Panc1 (cell line): ENCODE measurements around the gene ATXN7L1. TPM values are rescaled to one million over a fixed set of nuclear protein-coding genes. Genes with fewer than 3 reads are reported as not detected.

Experiments
- ATAC-seq: fragments of 200-7000 bp; cut with Tn5 transposase; 2 replicates; pipeline ENCODE4 v1.9.1; 2020; ENCODE audit warnings: mild to moderate bottlenecking, moderate library complexity
- BruUV-seq: library from RNA; stranded (reverse); fragments of 400-500 nt; replicated peaks from 2 replicates; lab custom pipeline; 2021; lab: Mats Ljungman, UMichigan
- CTCF ChIA-PET: fragments of 300-600 bp; sonication (Branson Sonifier 250); formaldehyde crosslinking; loops from one replicate; lab custom pipeline; 2022; ENCODE audit warnings: antibody characterized with exemption; lab: Charles Lee
- POLR2A ChIA-PET: fragments of 300-600 bp; sonication (Branson Sonifier 250); formaldehyde crosslinking; loops from one replicate; lab custom pipeline; 2022; ENCODE audit warnings: antibody characterized with exemption; lab: Charles Lee
- DNase-seq: peaks from one replicate; pipeline ENCODE4 v3.0.0-alpha.2; 2010; ENCODE audit warnings: low read depth, low spot score
- H3K27ac ChIP-seq: 2 replicates; pipeline ENCODE4 v1.5.1; 2011; ENCODE audit warnings: mild to moderate bottlenecking, low read length, inconsistent platforms
- H3K27me3 ChIP-seq: fragments of 200-500 bp; sonication (Bioruptor generic); 2 replicates; pipeline ENCODE4 v1.6.0; 2014; ENCODE audit warnings: low read length, inconsistent platforms; ENCODE audit not compliant: control insufficient read depth, insufficient read depth
- H3K36me3 ChIP-seq: fragments of 200-500 bp; sonication (Bioruptor generic); 2 replicates; pipeline ENCODE4 v1.5.1; 2014; ENCODE audit warnings: inconsistent platforms, mild to moderate bottlenecking, low read length, moderate library complexity; ENCODE audit not compliant: control insufficient read depth, insufficient read depth
- H3K4me1 ChIP-seq: 2 replicates; pipeline ENCODE4 v1.5.1; 2011; ENCODE audit warnings: inconsistent platforms, mild to moderate bottlenecking, low read length, moderate library complexity; ENCODE audit not compliant: control insufficient read depth, insufficient read depth
- H3K4me3 ChIP-seq, 2 experiments: 2 replicates each; pipeline ENCODE4 v1.5.1; 2011 to 2012; ENCODE audit warnings: low read depth in 2 of 2, low read length in 2 of 2, mild to moderate bottlenecking in 2 of 2, inconsistent platforms in 1 of 2, moderate library complexity in 1 of 2
- H3K9me3 ChIP-seq: fragments of 200-500 bp; sonication (Bioruptor generic); 2 replicates; pipeline ENCODE4 v1.5.1; 2014; ENCODE audit warnings: low read depth, mild to moderate bottlenecking, inconsistent platforms, low read length, moderate library complexity; ENCODE audit not compliant: control insufficient read depth, insufficient read depth
- POLR2AphosphoS5 ChIP-seq: IDR thresholded peaks from 2 replicates; pipeline ENCODE4 v1.6.1; 2012; ENCODE audit warnings: mild to moderate bottlenecking, low read depth, low read length, moderate library complexity
- SIN3A ChIP-seq: IDR thresholded peaks from 2 replicates; pipeline ENCODE4 v1.6.1; 2012; ENCODE audit warnings: low read depth, mild to moderate bottlenecking, low read length, moderate library complexity, borderline replicate concordance; ENCODE audit not compliant: insufficient read depth
- TCF7L2 ChIP-seq: IDR thresholded peaks from 2 replicates; pipeline ENCODE4 v1.6.1; 2011; ENCODE audit warnings: mild to moderate bottlenecking, low read depth, low read length, inconsistent platforms
- in situ Hi-C: cut with HindIII; loops from 2 replicates; pipeline ENCODE4 v1.10.0; 2016; ENCODE audit warnings: low sequenced_read_pairs, low pct_unique_long_range_greater_than_20kb
- intact Hi-C: fragments of 100-400 bp; cut with micrococcal nuclease; formaldehyde crosslinking; loops from one replicate; pipeline ENCODE4 v1.10.0; 2022; ENCODE audit not compliant: unreplicated experiment
- total RNA-seq: library from RNA; stranded (reverse); gene quantifications from one replicate; pipeline ENCODE4 v1.2.1, GENCODE V29; 2021; ENCODE audit not compliant: unreplicated experiment
- TF ChIP-seq, protein P1 (sequence below), 2 experiments: IDR thresholded peaks; 2 replicates each; pipeline ENCODE4 v1.6.1; 2011 to 2012; ENCODE audit warnings: low read depth in 2 of 2, control low read depth in 1 of 2, low read length in 1 of 2, mild to moderate bottlenecking in 1 of 2, moderate library complexity in 1 of 2; ENCODE audit not compliant: insufficient read depth in 1 of 2
- TF ChIP-seq, protein P2 (sequence below): fragments of 450-650 bp; IDR thresholded peaks from 2 replicates; pipeline ENCODE4 v1.5.1; 2017; ENCODE audit warnings: mild to moderate bottlenecking

ATXN7L1 gene
- total RNA-seq, 1 experiment from 2014 or later: 10.8 TPM

DNA sequence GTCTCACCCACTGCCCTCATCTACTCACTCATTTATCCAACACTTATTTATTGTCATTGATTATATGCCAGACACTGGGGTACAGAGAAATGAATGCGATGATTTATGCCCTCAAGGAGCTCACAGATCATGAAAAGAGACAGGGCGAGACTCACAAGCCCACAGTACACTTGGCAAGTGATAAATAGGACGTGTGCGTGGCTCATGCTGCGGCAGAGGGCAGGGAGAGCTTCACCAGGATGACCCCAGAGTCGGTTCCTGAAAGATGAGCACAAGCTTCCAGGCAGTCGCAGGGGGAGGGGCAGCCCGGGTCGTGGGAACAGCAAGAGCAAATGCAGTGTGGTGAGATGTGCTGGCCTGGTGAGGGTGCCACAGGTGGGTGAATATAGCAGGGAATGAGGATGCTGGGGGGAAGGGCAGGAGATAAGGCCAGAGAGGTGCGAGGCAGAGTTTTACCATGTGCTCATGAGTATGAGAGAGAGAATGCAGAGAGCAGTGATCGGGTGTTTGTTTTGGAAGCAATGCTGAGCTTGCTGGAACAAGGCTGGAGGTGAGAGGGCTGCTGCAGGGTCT is 70.9 kb downstream of the ATXN7L1 start:
- in situ Hi-C loops: no loop called here
- no peaks in the 10 kb centered on the region for H3K36me3 ChIP-seq
- H3K4me3 ChIP-seq: no peak overlapping the region
- POLR2A ChIA-PET: interaction anchor here (1.5 kb wide), 1 partner anchor 12 kb away, joined by 6 read pairs; no protein-coding TSS in a partner anchor
- H3K4me1 ChIP-seq: peaks cover 6% of the 10 kb centered on the region; the same call in 1 of the 2 replicates
- DNase-seq (no peak), ATAC-seq (no peak)
- CTCF ChIA-PET: no interaction called here
- no peaks in the 10 kb centered on the region for H3K27me3 ChIP-seq
- no peak overlapping the region for H3K27ac ChIP-seq
- H3K9me3 ChIP-seq: no peaks in the 10 kb centered on the region
- TF ChIP-seq, protein P1, sequence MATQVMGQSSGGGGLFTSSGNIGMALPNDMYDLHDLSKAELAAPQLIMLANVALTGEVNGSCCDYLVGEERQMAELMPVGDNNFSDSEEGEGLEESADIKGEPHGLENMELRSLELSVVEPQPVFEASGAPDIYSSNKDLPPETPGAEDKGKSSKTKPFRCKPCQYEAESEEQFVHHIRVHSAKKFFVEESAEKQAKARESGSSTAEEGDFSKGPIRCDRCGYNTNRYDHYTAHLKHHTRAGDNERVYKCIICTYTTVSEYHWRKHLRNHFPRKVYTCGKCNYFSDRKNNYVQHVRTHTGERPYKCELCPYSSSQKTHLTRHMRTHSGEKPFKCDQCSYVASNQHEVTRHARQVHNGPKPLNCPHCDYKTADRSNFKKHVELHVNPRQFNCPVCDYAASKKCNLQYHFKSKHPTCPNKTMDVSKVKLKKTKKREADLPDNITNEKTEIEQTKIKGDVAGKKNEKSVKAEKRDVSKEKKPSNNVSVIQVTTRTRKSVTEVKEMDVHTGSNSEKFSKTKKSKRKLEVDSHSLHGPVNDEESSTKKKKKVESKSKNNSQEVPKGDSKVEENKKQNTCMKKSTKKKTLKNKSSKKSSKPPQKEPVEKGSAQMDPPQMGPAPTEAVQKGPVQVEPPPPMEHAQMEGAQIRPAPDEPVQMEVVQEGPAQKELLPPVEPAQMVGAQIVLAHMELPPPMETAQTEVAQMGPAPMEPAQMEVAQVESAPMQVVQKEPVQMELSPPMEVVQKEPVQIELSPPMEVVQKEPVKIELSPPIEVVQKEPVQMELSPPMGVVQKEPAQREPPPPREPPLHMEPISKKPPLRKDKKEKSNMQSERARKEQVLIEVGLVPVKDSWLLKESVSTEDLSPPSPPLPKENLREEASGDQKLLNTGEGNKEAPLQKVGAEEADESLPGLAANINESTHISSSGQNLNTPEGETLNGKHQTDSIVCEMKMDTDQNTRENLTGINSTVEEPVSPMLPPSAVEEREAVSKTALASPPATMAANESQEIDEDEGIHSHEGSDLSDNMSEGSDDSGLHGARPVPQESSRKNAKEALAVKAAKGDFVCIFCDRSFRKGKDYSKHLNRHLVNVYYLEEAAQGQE (IDR thresholded peaks at IDR 0.05; ENCODE audit: insufficient read depth in 1 of 2, low read depth in 2 of 2, low read length in 1 of 2): no peak
- TF ChIP-seq SIN3A: no peak
- no peak for TF ChIP-seq TCF7L2
- TF ChIP-seq, protein P2, sequence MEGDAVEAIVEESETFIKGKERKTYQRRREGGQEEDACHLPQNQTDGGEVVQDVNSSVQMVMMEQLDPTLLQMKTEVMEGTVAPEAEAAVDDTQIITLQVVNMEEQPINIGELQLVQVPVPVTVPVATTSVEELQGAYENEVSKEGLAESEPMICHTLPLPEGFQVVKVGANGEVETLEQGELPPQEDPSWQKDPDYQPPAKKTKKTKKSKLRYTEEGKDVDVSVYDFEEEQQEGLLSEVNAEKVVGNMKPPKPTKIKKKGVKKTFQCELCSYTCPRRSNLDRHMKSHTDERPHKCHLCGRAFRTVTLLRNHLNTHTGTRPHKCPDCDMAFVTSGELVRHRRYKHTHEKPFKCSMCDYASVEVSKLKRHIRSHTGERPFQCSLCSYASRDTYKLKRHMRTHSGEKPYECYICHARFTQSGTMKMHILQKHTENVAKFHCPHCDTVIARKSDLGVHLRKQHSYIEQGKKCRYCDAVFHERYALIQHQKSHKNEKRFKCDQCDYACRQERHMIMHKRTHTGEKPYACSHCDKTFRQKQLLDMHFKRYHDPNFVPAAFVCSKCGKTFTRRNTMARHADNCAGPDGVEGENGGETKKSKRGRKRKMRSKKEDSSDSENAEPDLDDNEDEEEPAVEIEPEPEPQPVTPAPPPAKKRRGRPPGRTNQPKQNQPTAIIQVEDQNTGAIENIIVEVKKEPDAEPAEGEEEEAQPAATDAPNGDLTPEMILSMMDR: no peak
- TF ChIP-seq POLR2AphosphoS5: no peak
- BruUV-seq: no TSS peak
- intact Hi-C loops: no loop called here

DNA sequence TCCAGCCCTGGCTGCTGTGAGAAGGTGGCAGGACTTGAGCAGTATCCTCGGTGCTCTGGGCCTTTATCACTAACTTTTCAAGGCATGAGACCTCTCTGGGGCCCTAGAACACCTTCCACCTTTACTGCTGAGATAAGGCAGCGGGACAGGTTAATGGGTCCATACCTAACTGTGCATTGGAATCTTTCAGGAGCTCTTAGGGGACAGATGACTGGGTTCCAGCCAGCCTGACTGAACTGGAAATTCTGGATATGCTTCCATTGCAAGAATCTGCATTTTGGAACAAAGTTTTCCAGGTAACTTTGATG is 73.0 kb downstream of the ATXN7L1 start:
- DNase-seq (no peak), ATAC-seq (no peak)
- ChIA-PET CTCF (no interaction called here), POLR2A (no interaction called here)
- Histone ChIP-seq H3K9me3 (no peaks in the 10 kb centered on the region), H3K4me3 (no peak overlapping the region), H3K27me3 (no peaks in the 10 kb centered on the region), H3K27ac (no peak overlapping the region), H3K4me1 (peaks cover 6% of the 10 kb centered on the region; the same call in 1 of the 2 replicates), H3K36me3 (no peaks in the 10 kb centered on the region)
- in situ Hi-C loops (no loop called here), intact Hi-C loops (no loop called here)
- no TSS peak for BruUV-seq
- TF ChIP-seq, protein P2: no peak
- TF ChIP-seq SIN3A (no peak), TCF7L2 (no peak), POLR2AphosphoS5 (no peak)
- TF ChIP-seq, protein P1 (IDR thresholded peaks at IDR 0.05; ENCODE audit: insufficient read depth in 1 of 2, low read depth in 2 of 2, low read length in 1 of 2): no peak
